Measurements from ENCODE around the gene ANKRD11.
A peak's percentile ranks its signal among the peaks of the same experiment; 100 is the strongest.
"Not testable (repeated sequence)": the region's sequence is repeated elsewhere in the genome, so short reads cannot be mapped to it uniquely, and the experiment has no call there.

Gene ANKRD11

DNA sequence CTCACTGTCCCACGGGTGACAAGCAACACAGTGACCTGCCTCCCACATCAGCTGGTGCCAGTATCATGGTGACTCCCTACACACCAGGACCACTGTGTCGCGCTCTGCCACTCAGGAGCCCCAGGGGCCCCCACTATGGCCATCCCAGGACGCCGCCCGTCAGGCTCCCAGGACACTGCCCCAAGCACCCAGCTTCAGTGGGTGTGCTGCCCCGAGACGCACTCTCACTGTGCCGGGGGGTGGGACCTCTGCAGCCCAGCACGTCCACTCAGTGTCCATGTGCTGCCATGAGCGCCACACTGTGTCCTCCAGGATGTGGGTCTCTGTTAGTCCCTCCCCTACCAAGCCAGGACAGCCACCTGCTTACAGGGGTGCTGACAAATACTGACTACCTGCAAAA, 152.4 kb downstream of the ANKRD11 start:
- in situ Hi-C loops (cut with MboI; ENCODE audit: low pct_unique_long_range_greater_than_20kb, low sequenced_read_pairs, unreplicated experiment) = no loop called here
- no peak for DNase-seq (ENCODE audit: low spot score)
- TF ChIP-seq, protein P1, sequence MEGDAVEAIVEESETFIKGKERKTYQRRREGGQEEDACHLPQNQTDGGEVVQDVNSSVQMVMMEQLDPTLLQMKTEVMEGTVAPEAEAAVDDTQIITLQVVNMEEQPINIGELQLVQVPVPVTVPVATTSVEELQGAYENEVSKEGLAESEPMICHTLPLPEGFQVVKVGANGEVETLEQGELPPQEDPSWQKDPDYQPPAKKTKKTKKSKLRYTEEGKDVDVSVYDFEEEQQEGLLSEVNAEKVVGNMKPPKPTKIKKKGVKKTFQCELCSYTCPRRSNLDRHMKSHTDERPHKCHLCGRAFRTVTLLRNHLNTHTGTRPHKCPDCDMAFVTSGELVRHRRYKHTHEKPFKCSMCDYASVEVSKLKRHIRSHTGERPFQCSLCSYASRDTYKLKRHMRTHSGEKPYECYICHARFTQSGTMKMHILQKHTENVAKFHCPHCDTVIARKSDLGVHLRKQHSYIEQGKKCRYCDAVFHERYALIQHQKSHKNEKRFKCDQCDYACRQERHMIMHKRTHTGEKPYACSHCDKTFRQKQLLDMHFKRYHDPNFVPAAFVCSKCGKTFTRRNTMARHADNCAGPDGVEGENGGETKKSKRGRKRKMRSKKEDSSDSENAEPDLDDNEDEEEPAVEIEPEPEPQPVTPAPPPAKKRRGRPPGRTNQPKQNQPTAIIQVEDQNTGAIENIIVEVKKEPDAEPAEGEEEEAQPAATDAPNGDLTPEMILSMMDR (IDR thresholded peaks at IDR 0.05; ENCODE audit: extremely low read depth, insufficient read depth, missing control alignments) = no peak

GRCh38 chr16:89335803-89336485, 154.4 kb downstream of the ANKRD11 start:
- TF ChIP-seq, protein P1 (IDR thresholded peaks at IDR 0.05; ENCODE audit: extremely low read depth, insufficient read depth, missing control alignments) = no peak
- DNase-seq (ENCODE audit: low spot score) = no peak
- in situ Hi-C loops (cut with MboI; ENCODE audit: low pct_unique_long_range_greater_than_20kb, low sequenced_read_pairs, unreplicated experiment) = no loop called here

- TF ChIP-seq, protein P1 (IDR thresholded peaks at IDR 0.05; ENCODE audit: extremely low read depth, insufficient read depth, missing control alignments) = no peak
- no peak for DNase-seq (ENCODE audit: low spot score)
- in situ Hi-C loops (cut with MboI; ENCODE audit: low pct_unique_long_range_greater_than_20kb, low sequenced_read_pairs, unreplicated experiment) = no loop called here
These were observed 155.2 kb downstream of the ANKRD11 start for GRCh38 chr16:89334988-89335802.

DNA sequence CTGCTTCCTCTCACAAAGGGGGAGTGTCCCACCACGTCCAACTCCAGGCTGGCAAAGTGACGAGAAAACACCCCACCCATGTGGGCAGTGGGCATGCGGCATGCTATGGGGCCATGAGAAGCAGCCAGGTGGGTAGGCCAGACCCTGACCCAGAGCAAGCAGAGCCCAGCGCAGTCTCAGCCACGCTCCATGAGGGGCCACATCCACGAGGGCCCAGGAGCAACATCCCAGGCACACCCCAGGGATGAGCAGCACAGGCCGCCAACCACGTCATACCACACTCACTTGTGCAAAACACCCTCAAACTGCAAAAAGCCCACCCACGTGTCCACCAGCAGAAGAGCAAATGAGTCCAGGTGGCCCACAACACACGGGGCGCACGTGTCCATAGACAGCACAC, 155.9 kb downstream of the ANKRD11 start:
- TF ChIP-seq, protein P1 (IDR thresholded peaks at IDR 0.05; ENCODE audit: extremely low read depth, insufficient read depth, missing control alignments) = no peak
- in situ Hi-C loops (cut with MboI; ENCODE audit: low pct_unique_long_range_greater_than_20kb, low sequenced_read_pairs, unreplicated experiment) = no loop called here
- DNase-seq (ENCODE audit: low spot score) = no peak

- TF ChIP-seq, protein P1 (IDR thresholded peaks at IDR 0.05; ENCODE audit: extremely low read depth, insufficient read depth, missing control alignments) = no peak
- in situ Hi-C loops (cut with MboI; ENCODE audit: low pct_unique_long_range_greater_than_20kb, low sequenced_read_pairs, unreplicated experiment) = no loop called here
- no peak for DNase-seq (ENCODE audit: low spot score)
These were observed 156.3 kb downstream of the ANKRD11 start for GRCh38 chr16:89334050-89334449.

GRCh38 chr16:89333401-89334001, 156.9 kb downstream of the ANKRD11 start:
- TF ChIP-seq, protein P1 (IDR thresholded peaks at IDR 0.05; ENCODE audit: extremely low read depth, insufficient read depth, missing control alignments) = peak; percentile 66
- in situ Hi-C loops (cut with MboI; ENCODE audit: low pct_unique_long_range_greater_than_20kb, low sequenced_read_pairs, unreplicated experiment) = not testable (repeated sequence)
- peak; percentile 85 for DNase-seq (ENCODE audit: low spot score)
